SJSA1 (cell line): ENCODE results near the gene PLCL1. TPM values are rescaled to one million over a fixed set of nuclear protein-coding genes. Genes with fewer than 3 reads are reported as not detected.
"Not testable (repeated sequence)": the region's sequence is repeated elsewhere in the genome, so short reads cannot be mapped to it uniquely, and the experiment has no call there.

Experiments used
- DNase-seq, 2 experiments: peaks; one replicate each; pipeline ENCODE4 v3.0.0-alpha.2; 2015 to 2020; ENCODE audit warnings: low spot score in 2 of 2, low read depth in 1 of 2
- H3K27ac ChIP-seq: fragments of 250-450 bp; sonication (Bioruptor Pico); 2 replicates; pipeline ENCODE4 v1.5.1; 2020; ENCODE audit warnings: mild to moderate bottlenecking, moderate library complexity
- H3K27me3 ChIP-seq: fragments of 250-450 bp; sonication (Bioruptor Pico); replicated peaks from 2 replicates; pipeline ENCODE4 v1.5.1; 2020; ENCODE audit warnings: mild to moderate bottlenecking, moderate library complexity
- H3K36me3 ChIP-seq: fragments of 250-450 bp; sonication (Bioruptor Pico); 2 replicates; pipeline ENCODE4 v1.5.1; 2020; ENCODE audit warnings: mild to moderate bottlenecking
- H3K4me1 ChIP-seq: fragments of 250-450 bp; sonication (Bioruptor Pico); replicated peaks from 2 replicates; pipeline ENCODE4 v1.6.1; 2021; ENCODE audit warnings: mild to moderate bottlenecking
- H3K4me3 ChIP-seq: fragments of 250-450 bp; sonication (Bioruptor Pico); 2 replicates; pipeline ENCODE4 v1.5.1; 2020; ENCODE audit warnings: mild to moderate bottlenecking
- H3K9me3 ChIP-seq: fragments of 250-450 bp; sonication (Bioruptor Pico); replicated peaks from 2 replicates; pipeline ENCODE4 v1.5.1; 2020; ENCODE audit warnings: mild to moderate bottlenecking
- total RNA-seq: library from RNA; depleted of rRNA; stranded (reverse); fragments of >200 nt; shearing (Covaris generic); gene quantifications from 2 replicates; pipeline ENCODE4 v1.2.3, GENCODE V29; 2014

PLCL1 gene
- total RNA-seq, 1 experiment from 2014 or later, result 0.03 TPM

- no peak for DNase-seq
- H3K27me3 ChIP-seq, result no peaks in the 10 kb centered on the region; the same call in 1 of the 2 replicates
- H3K36me3 ChIP-seq, result no peaks in the 10 kb centered on the region
- no peak overlapping the region for H3K27ac ChIP-seq
- no peak overlapping the region for H3K4me3 ChIP-seq
- no peaks in the 10 kb centered on the region for H3K9me3 ChIP-seq
- no peaks in the 10 kb centered on the region for H3K4me1 ChIP-seq
These were observed 211.8 kb downstream of the PLCL1 start for GRCh38 chr2:198016243-198016642.

DNA sequence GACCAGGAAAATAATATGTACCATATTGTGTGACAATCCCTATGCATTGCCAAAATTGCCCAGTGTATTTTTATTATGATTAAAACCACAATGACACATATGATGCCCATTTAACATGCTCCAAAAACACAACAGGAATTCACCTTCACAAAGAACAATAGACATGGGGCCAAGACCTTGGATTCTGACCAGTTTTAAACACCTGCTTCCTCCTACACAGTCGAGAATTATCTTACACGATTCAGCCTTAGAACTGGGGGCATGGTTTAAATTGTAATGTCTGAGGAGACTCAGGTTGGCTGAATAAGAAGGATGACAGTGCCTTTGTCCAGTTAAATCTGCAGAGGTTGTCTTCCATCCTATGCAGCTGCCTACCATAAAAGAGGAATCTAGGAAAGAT, 212.7 kb downstream of the PLCL1 start:
- Histone ChIP-seq H3K27ac (no peak overlapping the region), H3K4me3 (no peak overlapping the region), H3K4me1 (no peaks in the 10 kb centered on the region), H3K27me3 (no peaks in the 10 kb centered on the region; the same call in 1 of the 2 replicates), H3K9me3 (no peaks in the 10 kb centered on the region), H3K36me3 (no peaks in the 10 kb centered on the region)
- no peak for DNase-seq

DNA sequence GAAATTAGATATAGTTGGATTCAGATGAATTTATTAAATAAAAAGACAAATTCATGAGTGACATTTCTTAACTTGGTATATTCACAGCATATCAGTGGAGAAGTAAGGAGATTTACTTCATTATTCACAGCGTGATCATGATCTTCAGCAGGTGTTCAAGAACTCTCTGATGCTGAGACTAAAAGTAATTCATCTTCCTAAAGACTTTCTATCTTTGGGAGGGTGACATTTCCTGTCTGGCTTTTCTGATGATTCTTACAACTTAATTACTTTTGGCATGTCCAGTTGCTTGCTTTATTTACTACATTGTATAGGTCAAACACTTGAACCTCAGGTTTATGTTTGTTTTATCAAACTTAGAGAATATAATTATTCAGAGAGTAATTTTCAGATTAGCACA, 224.6 kb downstream of the PLCL1 start:
- H3K4me1 ChIP-seq, result no peaks in the 10 kb centered on the region
- no peaks in the 10 kb centered on the region for H3K27me3 ChIP-seq
- H3K36me3 ChIP-seq, result no peaks in the 10 kb centered on the region
- no peak overlapping the region for H3K27ac ChIP-seq
- DNase-seq, result no peak
- no peaks in the 10 kb centered on the region for H3K9me3 ChIP-seq
- no peak overlapping the region for H3K4me3 ChIP-seq

GRCh38 chr2:198029576-198029975, 225.2 kb downstream of the PLCL1 start:
- H3K27ac ChIP-seq, H3K36me3 ChIP-seq, H3K9me3 ChIP-seq, H3K4me1 ChIP-seq, H3K4me3 ChIP-seq, H3K27me3 ChIP-seq, DNase-seq: not testable (repeated sequence)

- Histone ChIP-seq H3K36me3 (no peaks in the 10 kb centered on the region), H3K4me1 (no peaks in the 10 kb centered on the region), H3K4me3 (no peak overlapping the region), H3K27ac (no peak overlapping the region), H3K9me3 (no peaks in the 10 kb centered on the region), H3K27me3 (no peaks in the 10 kb centered on the region)
- no peak for DNase-seq
These were observed 229.2 kb downstream of the PLCL1 start for GRCh38 chr2:198033626-198034025.

DNA sequence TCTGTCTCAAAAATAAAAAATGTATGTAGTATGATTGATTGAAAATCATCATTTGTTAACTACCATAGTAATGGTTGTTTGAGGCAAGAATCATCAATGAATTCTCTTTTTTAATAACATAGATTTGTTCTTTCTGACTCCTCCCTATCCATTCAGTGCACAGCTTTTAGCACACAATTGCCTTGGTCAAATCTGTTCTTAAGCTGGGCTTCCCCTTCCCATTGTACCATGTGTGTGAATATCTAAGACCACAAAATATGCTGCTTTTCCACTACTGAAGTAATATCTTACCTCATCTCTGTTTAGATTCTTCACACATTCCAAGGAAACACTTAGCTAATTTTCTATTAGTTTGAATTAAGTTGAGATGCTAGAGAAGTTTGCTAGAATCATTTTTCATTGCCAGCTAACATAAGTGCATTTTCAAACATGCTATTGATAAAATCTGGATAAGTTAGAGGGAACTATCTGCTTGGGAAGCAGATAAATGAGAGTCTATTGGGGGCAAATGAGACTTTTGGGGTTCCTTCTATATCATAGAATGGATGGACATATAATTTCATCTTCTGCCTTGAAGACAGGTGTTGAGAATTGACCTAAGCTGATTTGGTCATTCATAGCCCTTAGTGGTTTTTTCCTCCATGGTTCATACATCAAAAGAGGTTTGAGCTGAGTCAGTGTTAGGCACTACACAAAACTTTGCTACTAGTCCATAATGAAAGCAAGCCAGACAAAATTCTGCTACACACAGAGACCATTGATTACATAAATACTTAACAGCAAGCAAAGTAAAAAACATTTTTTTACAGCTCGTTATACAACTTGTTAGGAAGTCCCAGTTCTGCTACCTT, 231.9 kb downstream of the PLCL1 start:
- Histone ChIP-seq H3K9me3 (no peaks in the 10 kb centered on the region), H3K27me3 (no peaks in the 10 kb centered on the region; the same call in 1 of the 2 replicates), H3K4me3 (no peak overlapping the region), H3K27ac (no peak overlapping the region), H3K36me3 (no peaks in the 10 kb centered on the region), H3K4me1 (no peaks in the 10 kb centered on the region)
- no peak for DNase-seq

- Histone ChIP-seq H3K4me1 (no peaks in the 10 kb centered on the region), H3K36me3 (no peaks in the 10 kb centered on the region), H3K9me3 (no peaks in the 10 kb centered on the region), H3K27me3 (no peaks in the 10 kb centered on the region; the same call in 1 of the 2 replicates), H3K27ac (no peak overlapping the region), H3K4me3 (no peak overlapping the region)
- no peak for DNase-seq
These were observed 236.4 kb downstream of the PLCL1 start for GRCh38 chr2:198040835-198041234.

DNA sequence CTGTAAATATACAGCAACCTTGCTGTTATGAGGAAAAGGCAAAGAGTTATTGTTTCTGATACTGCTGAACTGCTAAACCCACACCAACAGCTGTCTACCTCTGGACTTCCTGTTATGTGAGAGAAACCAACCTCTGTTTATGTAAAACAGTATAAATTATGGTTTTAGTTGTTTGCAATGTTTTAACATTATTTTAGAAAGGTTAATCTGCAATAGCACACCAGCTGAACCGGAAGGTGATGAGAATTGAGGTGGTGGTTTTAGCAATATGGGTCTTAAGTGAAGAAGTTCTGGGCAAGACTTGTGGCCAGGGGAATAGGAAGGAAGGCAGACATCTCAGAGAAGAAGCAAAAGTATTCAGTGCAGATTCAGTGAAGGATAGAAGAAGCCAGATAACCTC, 237.8 kb downstream of the PLCL1 start:
- H3K27me3 ChIP-seq, result no peaks in the 10 kb centered on the region; the same call in 1 of the 2 replicates
- no peak overlapping the region for H3K27ac ChIP-seq
- no peaks in the 10 kb centered on the region for H3K4me1 ChIP-seq
- no peak for DNase-seq
- no peak overlapping the region for H3K4me3 ChIP-seq
- H3K9me3 ChIP-seq, result no peaks in the 10 kb centered on the region
- no peaks in the 10 kb centered on the region for H3K36me3 ChIP-seq

DNA sequence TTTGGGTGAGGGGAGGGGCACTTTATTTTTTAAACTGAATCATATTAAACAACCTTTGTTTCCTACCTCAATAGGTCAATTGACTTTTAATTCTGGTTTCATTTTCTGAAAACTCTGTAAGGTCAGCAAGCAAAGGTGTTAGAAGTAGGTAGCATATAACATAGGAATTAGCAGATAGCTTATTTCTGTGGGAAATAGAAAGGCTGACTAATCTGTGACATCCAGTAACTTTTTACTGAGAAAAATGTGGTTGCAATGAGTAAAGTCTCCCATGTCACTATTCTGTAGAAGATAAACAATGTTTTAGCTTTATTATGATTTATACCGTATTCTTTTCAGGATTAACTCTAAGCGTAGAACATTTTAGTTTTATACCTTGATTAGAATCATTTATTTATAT, 240.4 kb downstream of the PLCL1 start:
- no peak overlapping the region for H3K4me3 ChIP-seq

GRCh38 chr2:198045227-198045626, 240.8 kb downstream of the PLCL1 start:
- Histone ChIP-seq H3K27me3 (no peaks in the 10 kb centered on the region; the same call in 1 of the 2 replicates), H3K27ac (no peak overlapping the region), H3K36me3 (no peaks in the 10 kb centered on the region), H3K4me1 (no peaks in the 10 kb centered on the region), H3K4me3 (no peak overlapping the region), H3K9me3 (no peaks in the 10 kb centered on the region)
- DNase-seq, result no peak

More for the DNA sequence above, 240.4 kb downstream of the PLCL1 start:
- H3K27ac ChIP-seq, result no peak overlapping the region
- DNase-seq, result no peak
- no peaks in the 10 kb centered on the region for H3K36me3 ChIP-seq
- no peaks in the 10 kb centered on the region for H3K9me3 ChIP-seq
- no peaks in the 10 kb centered on the region; the same call in 1 of the 2 replicates for H3K27me3 ChIP-seq
- H3K4me1 ChIP-seq, result no peaks in the 10 kb centered on the region

GRCh38 chr2:198052741-198053140, 248.3 kb downstream of the PLCL1 start:
- no peaks in the 10 kb centered on the region for H3K4me1 ChIP-seq
- DNase-seq, result no peak
- no peaks in the 10 kb centered on the region for H3K36me3 ChIP-seq
- H3K27me3 ChIP-seq, result no peaks in the 10 kb centered on the region
- H3K27ac ChIP-seq, result no peak overlapping the region
- H3K4me3 ChIP-seq, result no peak overlapping the region
- H3K9me3 ChIP-seq, result no peaks in the 10 kb centered on the region

DNA sequence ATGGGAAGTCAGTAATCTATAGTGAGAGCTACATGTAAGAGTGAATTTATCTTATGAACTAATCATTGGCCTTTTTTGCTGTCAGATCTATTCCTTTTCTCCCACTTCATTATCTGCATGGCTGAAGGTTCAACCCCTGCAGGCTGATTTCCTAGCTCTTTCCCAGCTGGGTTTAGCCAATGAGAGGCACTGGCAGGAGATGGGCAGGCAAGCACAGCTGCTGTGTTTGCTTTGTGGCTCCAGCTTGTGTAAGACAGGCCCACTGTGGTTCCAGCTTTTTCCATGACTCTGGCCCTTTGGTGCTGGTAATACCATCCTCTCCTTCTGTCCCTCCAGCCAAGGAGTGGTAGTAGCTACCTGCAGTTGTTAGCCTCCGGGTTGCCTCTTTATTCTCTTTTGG, 248.8 kb downstream of the PLCL1 start:
- Histone ChIP-seq H3K27me3 (no peaks in the 10 kb centered on the region), H3K9me3 (no peaks in the 10 kb centered on the region), H3K36me3 (no peaks in the 10 kb centered on the region), H3K4me1 (no peaks in the 10 kb centered on the region), H3K27ac (no peak overlapping the region), H3K4me3 (no peak overlapping the region)
- DNase-seq, result no peak

DNA sequence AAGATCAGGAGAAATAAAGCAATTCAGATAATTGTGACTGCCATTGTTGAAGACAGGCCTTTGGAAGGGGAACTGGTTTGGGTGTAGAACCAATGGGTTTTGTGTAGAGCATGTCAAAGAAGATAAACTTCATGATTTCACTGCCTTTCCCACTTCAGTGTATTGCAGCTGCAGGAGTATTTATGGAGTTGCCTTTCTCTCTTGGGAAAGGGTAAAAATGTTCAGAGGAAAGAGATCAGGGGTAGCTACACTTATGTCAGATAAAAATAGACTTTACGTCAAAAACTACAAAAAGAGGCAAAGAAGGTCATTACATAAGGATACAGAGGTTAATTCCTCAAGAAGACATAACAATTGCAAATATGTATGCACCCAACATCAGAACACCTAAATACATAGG, 249.4 kb downstream of the PLCL1 start:
- Histone ChIP-seq H3K9me3 (no peaks in the 10 kb centered on the region), H3K36me3 (no peaks in the 10 kb centered on the region), H3K4me1 (no peaks in the 10 kb centered on the region), H3K27ac (no peak overlapping the region), H3K4me3 (no peak overlapping the region), H3K27me3 (no peaks in the 10 kb centered on the region)
- no peak for DNase-seq

- H3K4me3 ChIP-seq, result no peak overlapping the region
- no peaks in the 10 kb centered on the region for H3K9me3 ChIP-seq
- H3K4me1 ChIP-seq, result no peaks in the 10 kb centered on the region
- H3K36me3 ChIP-seq, result no peaks in the 10 kb centered on the region
- H3K27me3 ChIP-seq, result no peaks in the 10 kb centered on the region
- no peak overlapping the region for H3K27ac ChIP-seq
- DNase-seq, result no peak
These were observed 249.9 kb downstream of the PLCL1 start for GRCh38 chr2:198054299-198054698.
